Uterus (tissue), 2 donors: ENCODE measurements around the gene ADAMTS9.

Source experiments
- CTCF ChIP-seq, 4 experiments: fragments of 200-600 bp in 2 of 4; fragments of 450-650 bp in 2 of 4; sonication (generic) in 2 of 4; IDR thresholded peaks; one replicate each; pipeline ENCODE4 v1.5.1; 2016 to 2019; ENCODE audit warnings: antibody characterized with exemption in 4 of 4, mild to moderate bottlenecking in 2 of 4, moderate library complexity in 1 of 4
- POLR2A ChIP-seq, 2 donors: fragments of 450-650 bp; IDR thresholded peaks; one replicate each; pipeline ENCODE4 v1.6.1; 2016; ENCODE audit warnings: antibody characterized with exemption in 2 of 2, mild to moderate bottlenecking in 1 of 2, moderate library complexity in 1 of 2

GRCh38 chr3:64638511-64638910 lies 49.3 kb downstream of the ADAMTS9 start:
- TF ChIP-seq CTCF (IDR thresholded peaks at IDR 0.05) (no peak), POLR2A (IDR thresholded peaks at IDR 0.05) (no peak)
